ENCODE results near the gene WDR77. TPM values are rescaled to one million over a fixed set of nuclear protein-coding genes. Genes with fewer than 3 reads are reported as not detected.

WDR77 gene
- total RNA-seq, 4 donors from 2014 or later, result 19.0 to 33.0 (median 26.4) TPM

DNA sequence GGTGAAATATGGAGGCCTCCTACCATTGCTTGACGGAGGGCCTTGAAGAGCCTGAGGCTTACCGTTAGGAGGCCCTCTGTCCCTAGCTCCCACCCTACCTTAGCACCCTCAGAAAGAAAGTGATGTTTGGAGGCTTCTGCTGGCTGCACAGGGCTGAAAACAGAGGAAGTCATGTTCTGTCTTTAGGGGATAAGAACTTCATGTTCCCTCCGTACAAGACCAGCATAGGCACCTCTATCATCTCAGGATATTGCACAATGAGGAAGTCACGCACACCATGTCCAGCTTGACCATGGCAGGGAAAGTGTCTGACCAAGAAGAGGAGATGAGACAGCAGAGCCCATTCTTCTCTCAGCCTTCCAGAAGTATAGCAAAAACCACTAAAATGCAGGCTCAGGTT lies 40.5 kb upstream of the WDR77 start:
- Histone ChIP-seq H3K9me3 (no peaks in the 10 kb centered on the region), H3K36me3 (no peaks in the 10 kb centered on the region), H3K27me3 (no peaks in the 10 kb centered on the region), H3K27ac (peak overlapping the region in 2 of 4 donors; percentile 57 to 59), H3K4me1 (no peaks in the 10 kb centered on the region), H3K4me3 (no peak overlapping the region)
- no peak for DNase-seq
- TF ChIP-seq CTCF (IDR thresholded peaks at IDR 0.05), result no peak
- no peak for TF ChIP-seq POLR2A (IDR thresholded peaks at IDR 0.05)

- no peak overlapping the region for H3K4me3 ChIP-seq
- no peak for DNase-seq
- H3K27ac ChIP-seq, result peak overlapping the region in 2 of 4 donors; percentile 57 to 59
- no peaks in the 10 kb centered on the region for H3K27me3 ChIP-seq
- H3K36me3 ChIP-seq, result no peaks in the 10 kb centered on the region
- no peaks in the 10 kb centered on the region for H3K4me1 ChIP-seq
- no peaks in the 10 kb centered on the region for H3K9me3 ChIP-seq
- TF ChIP-seq CTCF (IDR thresholded peaks at IDR 0.05) (no peak), POLR2A (IDR thresholded peaks at IDR 0.05) (no peak)
These were observed 39.6 kb upstream of the WDR77 start for GRCh38 chr1:111488669-111489068.

- H3K27ac ChIP-seq, result no peak overlapping the region
- no peak for DNase-seq
- no peaks in the 10 kb centered on the region for H3K4me1 ChIP-seq
- TF ChIP-seq POLR2A (IDR thresholded peaks at IDR 0.05) (no peak), CTCF (IDR thresholded peaks at IDR 0.05) (no peak)
- no peaks in the 10 kb centered on the region for H3K36me3 ChIP-seq
- H3K27me3 ChIP-seq, result no peaks in the 10 kb centered on the region
- H3K4me3 ChIP-seq, result no peak overlapping the region
- H3K9me3 ChIP-seq, result no peaks in the 10 kb centered on the region
These were observed 38.1 kb upstream of the WDR77 start for GRCh38 chr1:111487133-111487532.

DNA sequence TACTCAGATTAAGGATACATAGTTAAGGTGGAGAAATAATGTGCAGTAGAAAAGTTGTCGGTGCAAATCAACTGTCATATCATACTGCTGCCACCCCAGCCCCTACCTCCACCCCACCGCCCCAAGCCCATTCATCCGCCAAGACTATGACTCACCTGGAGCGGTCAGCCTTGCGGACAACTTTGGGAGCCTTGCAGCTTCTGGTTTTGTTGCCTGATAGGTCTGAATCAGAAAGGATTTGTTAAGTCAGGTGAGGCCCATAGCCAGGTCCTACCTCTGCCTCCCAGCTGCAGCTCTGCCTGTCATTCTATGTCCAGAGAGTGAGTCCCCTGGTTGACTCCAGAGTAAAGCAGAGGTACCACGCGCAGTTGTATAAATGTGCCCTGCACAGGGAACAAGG lies 37.4 kb upstream of the WDR77 start:
- Histone ChIP-seq H3K27ac (no peak overlapping the region), H3K9me3 (no peaks in the 10 kb centered on the region), H3K4me1 (no peaks in the 10 kb centered on the region), H3K4me3 (no peak overlapping the region), H3K36me3 (no peaks in the 10 kb centered on the region), H3K27me3 (no peaks in the 10 kb centered on the region)
- no peak for TF ChIP-seq CTCF (IDR thresholded peaks at IDR 0.05)
- no peak for TF ChIP-seq POLR2A (IDR thresholded peaks at IDR 0.05)
- no peak for DNase-seq

- H3K36me3 ChIP-seq, result no peaks in the 10 kb centered on the region
- no peaks in the 10 kb centered on the region for H3K9me3 ChIP-seq
- H3K4me1 ChIP-seq, result no peaks in the 10 kb centered on the region
- no peak overlapping the region for H3K27ac ChIP-seq
- TF ChIP-seq CTCF (IDR thresholded peaks at IDR 0.05) (no peak), POLR2A (IDR thresholded peaks at IDR 0.05) (no peak)
- no peak for DNase-seq
- no peak overlapping the region for H3K4me3 ChIP-seq
- H3K27me3 ChIP-seq, result no peaks in the 10 kb centered on the region
These were observed 35.5 kb upstream of the WDR77 start for GRCh38 chr1:111484391-111485026.

- DNase-seq, result no peak
- Histone ChIP-seq H3K4me1 (no peaks in the 10 kb centered on the region), H3K27ac (no peak overlapping the region), H3K36me3 (no peaks in the 10 kb centered on the region), H3K27me3 (no peaks in the 10 kb centered on the region), H3K4me3 (no peak overlapping the region), H3K9me3 (no peaks in the 10 kb centered on the region)
- TF ChIP-seq POLR2A (IDR thresholded peaks at IDR 0.05) (no peak), CTCF (IDR thresholded peaks at IDR 0.05) (no peak)
These were observed 34.8 kb upstream of the WDR77 start for GRCh38 chr1:111483876-111484275.
